Spinal cord (tissue), 10 donors: ENCODE data around the gene NOC4L. TPM values are rescaled to one million over a fixed set of nuclear protein-coding genes. Genes with fewer than 3 reads are reported as not detected.
A peak's percentile ranks its signal among the peaks of the same experiment; 100 is the strongest.
"Not testable (repeated sequence)": the region's sequence is repeated elsewhere in the genome, so short reads cannot be mapped to it uniquely, and the experiment has no call there.

Source experiments
- DNase-seq, 6 donors: peaks; one replicate each; pipeline versions ENCODE4 v3.0.0 to v3.0.0-alpha.2; 2013 to 2015; ENCODE audit warnings: low spot score in 6 of 6, low read depth in 4 of 6
- H3K27ac ChIP-seq: one replicate; pipeline ENCODE4 v1.5.1; 2013; ENCODE audit warnings: low read depth, low read length, control low read depth
- H3K27me3 ChIP-seq: one replicate; pipeline ENCODE4 v1.6.1; 2013; ENCODE audit warnings: low read length; ENCODE audit not compliant: control insufficient read depth, insufficient read depth
- H3K36me3 ChIP-seq: one replicate; pipeline ENCODE4 v1.6.1; 2013; ENCODE audit warnings: low read length; ENCODE audit not compliant: control insufficient read depth, insufficient read depth
- H3K4me1 ChIP-seq: one replicate; pipeline ENCODE4 v1.6.1; 2013; ENCODE audit warnings: low read length; ENCODE audit not compliant: control insufficient read depth, insufficient read depth
- H3K4me3 ChIP-seq: one replicate; pipeline ENCODE4 v1.5.1; 2013; ENCODE audit warnings: low read depth, low read length, control low read depth
- H3K9me3 ChIP-seq: one replicate; pipeline ENCODE4 v1.6.1; 2013; ENCODE audit warnings: low read length; ENCODE audit not compliant: control insufficient read depth, insufficient read depth
- WGBS: methylation state at CpG from one replicate; pipeline ENCODE4 v1.1.5; 2013; ENCODE audit warnings: missing lambda C conversion rate; ENCODE audit not compliant: insufficient coverage; 5-methylcytosine and 5-hydroxymethylcytosine counted together
- long read RNA-seq, 4 donors: transcript quantifications; one replicate each; lab custom pipeline, GENCODE V29; 2026
- polyA plus RNA-seq, 2 donors: library from polyadenylated mRNA; unstranded; fragments of 120-200 nt; gene quantifications; one replicate each; pipeline ENCODE4 v1.2.1, GENCODE V29; 2013; ENCODE audit not compliant: insufficient read length in 2 of 2
- total RNA-seq, 2 donors: library from RNA; depleted of rRNA in 1 of 2; stranded (reverse); fragments of 120-200 nt in 1 of 2; fragments of >200 nt in 1 of 2; gene quantifications; one replicate each; pipeline versions ENCODE4 v1.2.3 to v1.2.4, GENCODE V29; 2013 to 2014
- donor health status: healthy.

Gene NOC4L
- total RNA-seq (1 to 10 TPM; 6.1 to 7.9 TPM), polyA plus RNA-seq (10 to 100 TPM; 24.7 to 26.8 TPM)
- long read RNA-seq, donor 1, transcript NOC4L-201 (15 exons, 1,632 nt), result major isoform, 7 of 10 reads
- long read RNA-seq, donor 1, partial matches to known transcripts, result 0 of 10 reads
- long read RNA-seq, donor 1, other reads (novel, unspliced or antisense), result 0 of 10 reads
- long read RNA-seq, donor 2, transcript NOC4L-201 (15 exons, 1,632 nt), result major isoform, 5 of 5 reads
- long read RNA-seq, donor 2, partial matches to known transcripts, result 0 of 5 reads
- long read RNA-seq, donor 2, other reads (novel, unspliced or antisense), result 0 of 5 reads
- long read RNA-seq, donor 3, result 0 reads
- long read RNA-seq, donor 4, transcript NOC4L-201 (15 exons, 1,632 nt), result major isoform, 9 of 10 reads
- long read RNA-seq, donor 4, partial matches to known transcripts, result 0 of 10 reads
- long read RNA-seq, donor 4, other reads (novel, unspliced or antisense), result 0 of 10 reads

- peak; percentile 91 to 99 (median 92) for DNase-seq
- Histone ChIP-seq H3K9me3 (no peaks in the 10 kb centered on the region), H3K36me3 (peaks cover 69% of the 10 kb centered on the region), H3K27ac (no peak within 1 kb of the TSS), H3K4me1 (peaks cover 28% of the 10 kb centered on the region), H3K4me3 (peak within 1 kb of the TSS; percentile 48), H3K27me3 (no peaks in the 10 kb centered on the region)
- 0% methylated on average over 99 of the region's 100 CpGs for WGBS
Measured at GRCh38 chr12:132144115-132144809, at the start of gene NOC4L, which contains the start of gene DDX51. Gene NOC4L (plus strand): TSS chr12:132144457. CDS start chr12:132144489, 32 bp downstream. Gene DDX51 (minus strand): TSS chr12:132144319. CDS start chr12:132144296, 23 bp downstream.

GRCh38 chr12:132095520-132096409, 48.5 kb upstream of the NOC4L start:
- Histone ChIP-seq H3K4me3 (no peak overlapping the region), H3K4me1 (no peaks in the 10 kb centered on the region), H3K27ac (no peak overlapping the region), H3K36me3 (peaks cover 38% of the 10 kb centered on the region), H3K27me3 (no peaks in the 10 kb centered on the region), H3K9me3 (no peaks in the 10 kb centered on the region)
- WGBS, result 98% methylated on average over 10 of the region's 11 CpGs
- no peak for DNase-seq

GRCh38 chr12:132099739-132100138, 44.5 kb upstream of the NOC4L start:
- H3K4me3 ChIP-seq, result no peak overlapping the region
- no peaks in the 10 kb centered on the region for H3K9me3 ChIP-seq
- H3K36me3 ChIP-seq, result peaks cover 33% of the 10 kb centered on the region
- H3K27me3 ChIP-seq, result no peaks in the 10 kb centered on the region
- DNase-seq, result no peak
- H3K27ac ChIP-seq, result no peak overlapping the region
- 88% methylated on average over 7 of the region's 12 CpGs for WGBS
- H3K4me1 ChIP-seq, result no peaks in the 10 kb centered on the region

GRCh38 chr12:132100306-132101065, 43.8 kb upstream of the NOC4L start:
- Histone ChIP-seq H3K4me3 (no peak overlapping the region), H3K27me3 (no peaks in the 10 kb centered on the region), H3K36me3 (peaks cover 36% of the 10 kb centered on the region), H3K4me1 (no peaks in the 10 kb centered on the region), H3K27ac (no peak overlapping the region), H3K9me3 (no peaks in the 10 kb centered on the region)
- no peak for DNase-seq
- 92% methylated on average over 10 of the region's 13 CpGs for WGBS

GRCh38 chr12:132102297-132102696, 42.0 kb upstream of the NOC4L start:
- H3K36me3 ChIP-seq, result peaks cover 39% of the 10 kb centered on the region
- H3K27me3 ChIP-seq, result no peaks in the 10 kb centered on the region
- no peak overlapping the region for H3K27ac ChIP-seq
- no peak overlapping the region for H3K4me3 ChIP-seq
- whole genome bisulfite sequencing, result 92% methylated on average over 6 of the region's 9 CpGs
- H3K9me3 ChIP-seq, result no peaks in the 10 kb centered on the region
- no peak for DNase-seq
- no peaks in the 10 kb centered on the region for H3K4me1 ChIP-seq

GRCh38 chr12:132103072-132103471, 41.2 kb upstream of the NOC4L start:
- H3K4me1 ChIP-seq, H3K9me3 ChIP-seq, H3K4me3 ChIP-seq, H3K27me3 ChIP-seq, H3K27ac ChIP-seq, DNase-seq: not testable (repeated sequence)
- 55% methylated on average over 9 of the region's 14 CpGs for WGBS
- H3K36me3 ChIP-seq, result peaks cover 38% of the 10 kb centered on the region

- 80% methylated on average over 22 of the region's 26 CpGs for WGBS
- DNase-seq, result no peak
- Histone ChIP-seq H3K36me3 (peaks cover 36% of the 10 kb centered on the region), H3K4me3 (no peak overlapping the region), H3K27me3 (no peaks in the 10 kb centered on the region), H3K9me3 (no peaks in the 10 kb centered on the region), H3K4me1 (peaks cover 7% of the 10 kb centered on the region), H3K27ac (no peak overlapping the region)
Measured at GRCh38 chr12:132103542-132104308, 40.5 kb upstream of the NOC4L start.

GRCh38 chr12:132105467-132105866, 38.8 kb upstream of the NOC4L start:
- 90% methylated on average over 6 of the region's 6 CpGs for WGBS
- Histone ChIP-seq H3K9me3 (no peaks in the 10 kb centered on the region), H3K36me3 (peaks cover 30% of the 10 kb centered on the region), H3K4me1 (peaks cover 7% of the 10 kb centered on the region), H3K27ac (no peak overlapping the region), H3K4me3 (no peak overlapping the region), H3K27me3 (no peaks in the 10 kb centered on the region)
- no peak for DNase-seq
